CD4-positive, alpha-beta T cell treated with Interleukin-17A for 4 hours (primary cell): ENCODE measurements around the gene ZZZ3.
"Not testable (repeated sequence)": the region's sequence is repeated elsewhere in the genome, so short reads cannot be mapped to it uniquely, and the experiment has no call there.

ENCODE experiments used
- DNase-seq: peaks from one replicate; pipeline ENCODE4 v3.0.0-alpha.2; 2020; ENCODE audit warnings: mixed read lengths

Gene ZZZ3

DNA sequence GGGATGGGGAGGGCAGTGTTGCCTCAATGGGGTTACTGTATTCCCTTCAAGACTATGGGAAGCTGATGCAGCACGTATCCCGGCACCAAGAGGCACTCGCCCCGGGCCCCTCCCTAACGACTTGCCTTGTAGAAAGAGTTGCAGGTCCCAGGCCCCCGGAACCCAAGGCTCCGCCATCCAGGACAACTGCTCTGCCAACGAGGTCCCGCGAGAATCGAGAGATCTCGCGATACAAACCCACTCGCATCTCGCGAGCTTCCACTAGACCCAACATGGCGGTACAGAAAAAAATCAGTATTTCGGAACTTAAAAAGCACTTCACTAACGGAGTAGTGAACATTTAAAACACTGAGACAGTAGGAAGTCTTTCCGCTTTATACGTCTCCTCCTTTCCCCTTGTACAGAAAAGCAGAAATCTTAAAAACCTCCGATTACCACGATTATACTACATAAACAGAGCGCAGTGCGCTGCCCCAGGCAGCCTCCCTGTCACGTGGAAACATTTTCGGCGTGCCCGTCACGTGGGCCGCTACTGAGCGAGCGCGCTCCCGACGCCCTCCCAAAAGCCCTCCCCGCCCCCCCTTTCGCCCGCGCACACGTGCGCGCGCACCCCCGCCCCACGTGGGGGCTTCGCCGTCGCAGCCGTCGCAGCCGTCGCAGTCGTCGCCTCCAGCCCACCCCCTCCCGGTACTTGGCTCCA is at the start of gene ZZZ3:
Gene ZZZ3, minus strand, starts transcription at position 199 of the 700 bp plus-strand sequence. CDS start 49,304 bp downstream, outside the sequence.
- peak; percentile 92 for DNase-seq

DNA sequence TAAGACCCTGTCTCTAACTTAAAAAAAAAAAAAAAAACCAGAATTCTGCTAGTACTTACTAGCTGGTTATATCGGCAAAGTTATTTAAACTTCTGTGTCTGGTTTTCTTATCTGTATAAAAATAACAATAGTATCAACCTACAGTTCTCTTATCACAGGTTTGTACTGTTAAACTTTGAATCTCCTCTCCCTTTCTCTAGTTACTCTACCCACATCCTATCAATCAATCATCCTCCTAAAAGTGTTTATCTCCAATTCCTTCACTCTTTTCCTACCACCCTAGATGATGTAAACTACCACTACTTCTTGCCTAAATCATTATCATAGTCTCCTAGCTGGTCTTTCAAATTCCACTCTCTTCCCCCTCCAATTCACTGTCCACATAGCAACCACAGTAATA is 49.6 kb upstream of the ZZZ3 start:
- DNase-seq, result no peak

DNA sequence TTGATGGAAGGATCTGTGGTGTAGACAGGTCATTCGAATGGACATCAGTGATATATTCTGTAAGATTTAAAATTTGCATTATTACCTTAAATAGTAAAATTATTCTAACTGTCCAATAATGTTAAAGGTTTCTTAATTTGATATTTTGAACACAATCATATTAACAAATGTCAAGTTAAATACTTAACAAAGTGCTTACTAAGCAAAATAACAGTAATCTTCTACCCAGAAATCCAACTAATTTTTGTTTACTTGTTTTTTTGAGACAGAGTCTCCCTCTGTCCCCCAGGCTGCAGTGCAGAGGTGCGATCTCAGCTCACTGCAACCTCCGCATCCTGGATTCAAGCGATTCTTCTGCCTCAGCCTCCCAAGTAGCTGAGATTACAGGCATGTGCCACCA is 43.2 kb upstream of the ZZZ3 start:
- no peak for DNase-seq

DNA sequence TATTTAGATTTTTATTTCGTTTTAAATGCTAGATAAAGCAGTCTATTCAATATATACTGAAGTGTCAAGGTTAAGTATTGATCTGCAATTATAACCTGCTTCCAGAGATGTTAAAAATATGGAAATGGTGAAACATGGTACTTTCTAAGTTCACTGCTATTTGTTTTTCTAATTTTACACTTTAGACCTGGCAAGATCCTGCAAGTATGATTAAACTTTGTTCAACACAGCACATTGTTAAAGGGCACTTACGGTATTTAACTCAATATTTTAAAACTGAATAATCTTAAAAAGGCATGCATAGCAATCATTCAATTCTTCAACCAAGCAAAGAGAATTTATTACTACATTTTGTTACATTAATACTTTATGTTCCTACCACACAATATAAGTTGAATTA is 35.7 kb upstream of the ZZZ3 start:
- no peak for DNase-seq

DNA sequence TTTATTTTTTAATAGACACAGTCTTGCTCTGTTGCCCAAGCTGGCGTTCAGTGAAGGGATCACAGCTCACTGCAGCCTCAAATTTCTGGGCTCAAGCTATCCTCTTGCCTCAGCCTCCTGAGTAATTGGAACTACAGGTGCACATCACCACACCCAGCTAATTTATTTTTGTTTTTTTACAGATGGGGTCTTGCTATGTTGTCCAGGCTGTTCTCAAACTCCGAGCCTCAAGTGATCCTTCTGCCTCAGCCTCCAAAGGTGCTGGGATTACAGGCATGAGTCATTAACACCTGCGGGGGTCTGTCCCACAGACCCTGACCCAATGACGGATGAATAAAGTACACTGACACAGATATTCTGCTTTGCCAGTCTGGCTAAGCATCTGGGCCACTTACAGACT is 33.6 kb upstream of the ZZZ3 start:
- no peak for DNase-seq

DNA sequence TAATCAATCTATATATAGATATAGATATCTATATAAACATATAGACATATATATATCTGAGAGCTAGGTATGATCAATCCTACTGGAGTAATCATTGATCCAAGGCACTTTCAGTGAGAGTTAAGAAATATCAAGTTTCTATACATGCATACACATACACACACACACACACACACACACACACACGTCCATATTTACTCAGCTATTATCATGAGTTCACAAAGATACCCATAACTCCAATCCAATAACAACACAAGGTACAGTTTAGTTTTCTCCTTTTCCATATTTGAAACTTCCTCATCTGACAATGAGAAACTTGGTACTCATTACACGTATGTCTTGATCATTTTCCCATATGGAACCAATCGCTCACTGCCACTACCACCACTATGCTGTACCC is 27.3 kb upstream of the ZZZ3 start:
- no peak for DNase-seq

DNA sequence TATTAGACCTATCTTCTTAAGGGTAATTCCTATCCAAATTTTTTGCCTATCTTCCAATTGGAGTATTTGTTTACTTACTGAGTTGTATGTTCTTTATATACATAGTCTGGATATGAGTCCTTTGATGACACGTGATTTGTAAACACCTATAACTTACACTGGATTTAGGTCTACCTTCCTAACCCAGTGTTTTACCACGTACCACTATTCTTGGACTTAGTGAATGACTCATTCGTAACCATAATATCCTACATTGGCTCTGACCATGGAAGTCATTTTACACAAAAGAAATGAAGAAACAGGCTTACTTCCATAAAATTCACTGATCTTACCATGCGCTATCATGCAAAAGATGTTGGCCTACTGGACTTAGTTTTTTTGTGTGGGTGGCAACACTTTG is 23.9 kb upstream of the ZZZ3 start:
- no peak for DNase-seq

DNA sequence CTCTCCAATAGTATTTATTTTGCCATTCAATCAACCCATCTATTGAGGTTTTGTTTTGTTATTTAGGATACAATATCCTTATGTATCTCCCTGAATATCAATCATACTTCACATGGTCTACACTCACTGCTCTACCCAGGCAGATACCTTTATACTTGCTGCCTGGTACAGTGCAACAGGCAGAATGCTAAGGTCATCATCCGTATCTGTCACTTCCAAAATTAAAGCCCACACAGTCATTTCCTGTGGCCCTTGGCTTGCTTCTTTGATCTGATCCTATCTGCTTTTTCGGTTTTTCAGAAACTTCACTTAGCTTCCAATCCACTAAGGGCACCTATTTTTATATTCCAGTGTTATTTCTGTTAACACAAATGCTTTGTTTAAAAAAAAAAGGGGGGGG is 22.3 kb upstream of the ZZZ3 start:
- DNase-seq, result no peak

DNA sequence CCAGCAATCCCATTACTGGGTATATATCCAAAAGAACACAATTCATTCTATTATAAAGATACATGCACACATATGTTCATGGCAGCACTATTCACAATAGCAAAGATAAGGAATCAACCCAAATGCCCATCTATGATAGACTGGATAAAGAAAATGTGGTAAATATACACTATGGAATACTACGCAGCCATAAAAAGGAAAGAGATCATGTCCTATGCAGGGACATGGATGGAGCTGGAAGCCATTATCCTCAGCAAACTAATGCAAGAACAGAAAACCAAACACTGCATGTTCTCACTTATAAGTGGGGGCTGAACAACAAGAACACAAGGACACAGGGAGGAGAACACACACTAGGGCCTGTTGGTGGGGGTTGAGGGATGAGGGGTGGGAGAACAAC is 17.2 kb upstream of the ZZZ3 start:
- DNase-seq, result not testable (repeated sequence)

DNA sequence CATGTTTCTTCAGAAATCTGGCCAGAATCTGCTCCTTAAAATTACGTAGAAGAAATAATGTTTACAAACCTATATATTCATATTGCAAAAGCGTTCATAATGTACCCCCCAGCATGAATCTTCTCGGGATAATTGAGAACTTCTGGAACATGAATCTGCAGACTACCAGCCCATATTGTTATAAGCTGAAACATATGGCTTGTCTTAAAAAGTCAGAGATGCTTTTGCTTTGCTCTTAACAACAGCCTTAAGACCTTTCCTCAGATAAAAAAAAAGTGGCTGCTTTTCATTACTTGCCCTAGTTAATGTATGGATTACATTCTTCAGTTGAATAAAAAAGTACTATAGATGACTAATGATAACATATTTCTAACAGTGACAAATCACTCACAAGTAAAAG is 15.0 kb upstream of the ZZZ3 start:
- no peak for DNase-seq

DNA sequence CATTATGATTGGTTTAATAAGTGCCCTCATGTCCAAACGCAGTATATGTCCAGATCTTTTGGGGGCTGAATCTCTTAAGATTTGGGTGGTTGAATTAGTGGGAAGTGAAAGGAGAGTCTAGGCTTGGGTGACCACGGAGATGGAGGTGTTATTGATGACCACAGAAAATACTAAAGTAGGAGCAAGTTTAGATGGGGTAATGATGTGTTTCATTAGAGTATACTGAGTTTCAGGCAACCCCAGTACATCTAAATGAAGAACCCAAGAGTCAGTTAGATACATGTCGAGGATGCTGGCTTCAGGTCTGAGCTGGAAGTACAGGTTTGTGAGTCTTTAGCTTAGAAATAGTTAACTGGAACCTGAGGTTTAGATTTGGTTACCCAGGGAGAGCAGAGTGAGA is 6.5 kb upstream of the ZZZ3 start:
- DNase-seq, result no peak

DNA sequence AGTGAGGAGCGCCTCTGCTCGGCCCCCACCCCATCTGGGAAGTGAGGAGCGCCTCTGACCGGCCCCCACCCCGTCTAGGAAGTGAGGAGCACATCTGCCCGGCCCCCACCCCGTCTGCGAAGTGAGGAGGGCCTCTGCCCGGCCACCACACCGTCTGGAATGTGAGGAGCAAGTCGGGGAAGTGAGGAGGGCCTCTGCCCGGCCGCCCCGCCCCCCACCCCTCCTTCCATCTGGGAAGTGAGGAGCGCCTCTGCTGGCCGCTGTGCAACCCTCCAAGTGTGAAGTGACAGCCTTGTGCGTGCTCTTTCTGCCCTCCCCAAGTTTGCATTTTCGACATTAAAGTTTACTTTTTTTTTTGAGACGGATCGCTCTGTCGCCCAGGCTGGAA is 5.1 kb upstream of the ZZZ3 start:
- peak; percentile 38 for DNase-seq

DNA sequence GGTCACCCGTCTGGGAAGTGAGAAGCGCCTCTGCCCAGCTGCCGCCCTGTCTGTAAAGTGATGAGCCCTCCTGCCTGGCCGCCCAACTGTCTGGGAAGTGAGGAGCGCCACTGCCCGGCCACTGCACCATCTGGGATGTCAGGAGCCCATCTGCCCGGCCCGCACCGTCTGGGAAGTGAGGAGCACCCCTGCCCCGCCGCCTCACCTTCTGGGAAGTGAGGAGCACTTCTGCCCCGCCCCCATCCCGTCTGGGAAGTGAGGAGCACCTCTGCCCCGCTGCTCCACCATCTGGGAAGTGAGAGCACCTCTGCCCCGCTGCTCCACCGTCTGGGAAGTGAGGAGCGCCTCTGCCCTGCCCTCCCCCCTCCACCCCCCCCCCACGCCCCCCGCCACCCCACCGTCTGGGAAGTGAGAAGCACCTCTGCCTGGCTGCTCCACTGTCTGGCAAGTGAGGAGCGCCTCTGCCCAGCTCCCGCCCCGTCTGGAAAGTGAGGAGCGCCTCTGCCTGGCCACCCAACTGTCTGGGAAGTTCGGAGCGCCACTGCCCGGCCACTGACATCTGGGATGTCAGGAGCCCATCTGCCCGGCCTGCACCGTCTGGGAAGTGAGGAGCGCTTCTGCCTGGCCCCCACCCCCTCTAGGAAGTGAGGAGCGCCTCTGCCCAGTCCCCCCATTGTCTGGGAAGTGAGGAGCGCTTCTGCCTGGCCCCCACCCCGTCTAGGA is 4.5 kb upstream of the ZZZ3 start:
- no peak for DNase-seq

DNA sequence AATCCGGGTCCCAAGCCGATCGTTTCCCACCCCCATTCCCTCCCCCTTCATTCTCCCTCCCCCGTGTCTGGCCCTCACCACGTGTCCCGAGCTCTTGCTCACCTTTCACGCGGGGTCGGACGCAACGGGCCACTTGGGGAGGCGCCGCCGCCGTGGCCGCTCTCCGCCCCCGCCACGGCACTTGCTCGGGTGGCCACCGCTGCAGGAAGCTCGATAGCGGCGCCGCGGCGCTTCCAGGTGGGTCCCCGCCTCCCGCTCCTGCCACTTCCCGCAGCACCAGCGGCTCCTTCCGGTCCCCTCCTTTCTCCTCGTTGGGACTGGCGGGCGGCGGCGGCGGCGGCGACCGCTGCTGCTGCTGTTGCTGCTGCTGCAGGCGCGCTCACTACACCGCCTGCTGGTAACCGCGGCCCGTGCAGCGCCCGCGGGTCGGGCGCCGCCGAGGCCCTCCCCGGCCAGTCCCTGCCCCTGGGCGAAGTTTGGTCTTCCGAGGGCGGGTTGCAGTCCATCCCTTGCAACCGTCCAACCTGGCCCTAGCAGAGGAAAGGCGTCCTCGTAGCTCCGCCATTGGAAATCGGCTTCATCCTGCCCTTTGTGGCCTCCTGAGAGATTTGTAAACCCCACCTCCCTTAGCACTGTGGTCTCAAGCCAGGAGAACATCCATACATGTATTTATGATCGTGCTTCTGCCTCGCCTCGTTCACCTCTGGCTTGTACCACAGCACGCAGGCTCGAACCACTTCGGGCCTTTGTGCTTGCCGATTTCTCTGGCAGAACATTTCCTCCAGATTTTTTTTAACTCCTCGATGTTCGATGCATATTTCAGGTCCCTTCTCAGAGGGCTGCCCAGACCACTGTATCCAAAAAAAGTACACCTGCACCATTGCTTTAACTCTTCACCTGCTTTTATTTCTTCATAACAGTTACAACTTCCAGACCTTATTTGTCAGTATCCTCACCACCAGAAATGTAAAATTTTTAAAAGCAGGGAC is 996 bp upstream of the ZZZ3 start:
- DNase-seq, result peak; percentile 93

DNA sequence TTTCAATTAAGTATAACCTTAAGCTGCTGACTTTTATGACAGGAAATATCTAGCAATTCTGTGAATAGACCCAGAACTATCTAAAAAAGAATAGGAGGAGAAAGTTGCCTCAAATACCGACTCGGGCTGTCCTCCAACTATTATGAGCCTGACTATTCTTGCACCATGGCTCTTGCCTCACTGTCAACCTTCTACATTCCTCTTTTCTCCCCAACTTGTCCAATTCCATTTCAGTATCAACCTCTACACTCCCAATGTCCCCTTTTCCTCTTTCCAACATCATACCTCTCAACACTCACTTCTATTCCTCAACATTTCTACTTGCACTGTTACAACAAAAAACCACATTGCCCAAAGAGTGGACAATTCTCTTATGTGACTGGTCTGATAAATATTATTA is 2.3 kb downstream of the ZZZ3 start:
- DNase-seq, result no peak

DNA sequence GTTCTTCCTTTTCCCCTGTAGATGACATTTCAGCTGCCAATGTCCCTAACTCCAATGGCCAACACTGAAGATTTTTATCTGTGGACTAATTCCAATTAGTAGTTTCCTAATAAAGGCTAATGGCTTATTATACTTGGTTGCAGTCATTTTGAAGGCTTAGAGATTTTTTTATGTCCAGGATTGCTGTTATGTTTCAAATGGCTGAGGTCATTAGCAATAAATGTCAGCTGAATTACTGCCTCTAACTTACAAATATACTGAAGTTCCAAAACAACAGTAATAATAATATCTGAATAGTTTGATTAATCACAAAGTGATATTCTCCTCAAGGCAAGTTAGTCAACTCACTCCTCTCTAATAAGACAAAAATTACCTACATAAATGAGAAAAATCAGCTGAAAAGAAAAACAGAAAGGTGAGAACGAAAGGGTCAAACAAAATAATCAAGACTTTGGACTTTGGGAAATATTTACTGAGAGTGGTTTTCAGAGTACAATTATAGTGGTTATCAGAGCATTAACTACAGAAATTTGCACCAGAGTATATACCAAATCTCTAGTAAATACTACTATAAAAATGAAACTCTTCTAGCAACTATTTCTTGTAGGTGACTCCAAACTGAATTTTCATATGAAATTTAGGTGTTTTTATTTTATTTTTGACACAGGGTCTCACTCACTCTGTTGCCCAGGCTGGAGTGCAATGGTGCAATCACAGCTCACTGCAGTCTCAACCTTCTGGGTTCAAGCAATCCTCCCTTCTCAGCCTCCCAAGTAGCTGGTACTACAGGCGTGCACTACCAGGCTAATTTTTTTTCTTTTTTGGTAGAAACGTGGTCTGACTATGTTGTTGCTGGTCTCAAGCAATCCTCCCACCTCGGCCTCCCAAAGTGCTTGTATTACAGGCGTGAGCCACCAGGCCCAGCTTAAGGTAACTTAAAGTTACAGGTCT is 3.5 kb downstream of the ZZZ3 start:
- no peak for DNase-seq

DNA sequence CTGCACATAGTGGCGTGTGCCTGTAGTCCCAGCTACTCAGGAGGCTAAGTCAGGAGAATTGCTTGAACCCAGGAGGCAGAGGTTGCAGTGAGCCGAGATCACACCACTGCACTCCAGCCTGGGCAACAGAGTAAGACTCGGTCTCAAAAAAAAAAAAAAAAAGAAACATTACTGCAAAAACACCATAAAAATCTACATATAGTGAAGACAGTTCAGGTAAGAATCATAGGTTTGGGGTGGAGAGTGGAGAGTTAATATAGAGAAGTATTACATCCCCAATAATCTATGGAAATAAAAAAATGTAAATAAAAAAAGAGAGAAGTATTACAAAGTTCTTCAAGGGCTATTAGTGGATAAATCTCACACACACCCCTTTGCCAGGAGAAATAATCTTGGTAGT is 7.7 kb downstream of the ZZZ3 start:
- DNase-seq, result not testable (repeated sequence)

DNA sequence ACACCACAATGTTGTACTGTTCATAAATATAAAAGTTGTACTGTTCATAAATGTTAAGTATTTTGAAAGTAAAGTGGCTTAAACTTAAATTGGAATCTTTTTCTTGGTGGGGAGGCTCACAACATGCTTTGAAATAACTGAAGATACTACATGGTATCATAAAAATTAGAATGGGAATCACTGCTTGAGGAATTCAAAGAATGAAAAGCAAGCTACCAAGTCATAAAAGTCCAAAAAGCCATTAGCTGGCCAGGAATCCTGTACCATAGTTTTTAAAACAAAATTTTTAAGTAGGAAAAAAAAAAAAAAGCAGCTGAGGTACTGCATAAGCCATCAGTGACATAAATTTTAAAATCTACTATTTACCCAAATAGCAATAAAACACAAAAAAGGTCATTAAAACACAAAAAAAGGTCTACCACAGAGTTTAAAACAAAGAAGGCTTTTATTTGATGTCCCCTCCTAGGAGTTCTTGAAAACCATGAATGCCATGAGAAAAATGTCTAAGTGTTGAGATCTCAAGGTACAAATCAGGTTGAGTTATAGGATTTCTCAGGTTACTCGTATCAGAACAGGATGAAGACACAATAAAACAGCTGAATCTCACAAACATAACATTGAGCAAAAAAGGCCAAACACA is 8.6 kb downstream of the ZZZ3 start:
- no peak for DNase-seq

DNA sequence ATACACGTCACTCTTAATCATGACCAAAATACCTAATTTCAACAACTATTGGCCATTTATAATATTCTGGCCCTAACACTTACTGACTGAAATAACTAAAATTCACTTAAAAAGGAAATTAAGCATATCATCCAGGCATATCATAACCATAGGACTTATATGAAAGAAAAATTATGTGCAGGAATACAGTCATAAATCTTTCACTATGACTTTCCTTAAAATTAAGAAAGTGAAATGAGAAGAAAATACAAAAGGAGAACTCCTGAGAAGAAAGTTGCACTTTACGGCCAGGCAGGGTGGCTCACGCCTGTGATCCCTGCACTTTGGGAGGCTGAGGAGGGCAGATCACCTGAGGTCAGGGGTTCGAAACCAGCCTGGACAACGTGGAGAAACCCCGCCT is 9.4 kb downstream of the ZZZ3 start:
- DNase-seq, result no peak

DNA sequence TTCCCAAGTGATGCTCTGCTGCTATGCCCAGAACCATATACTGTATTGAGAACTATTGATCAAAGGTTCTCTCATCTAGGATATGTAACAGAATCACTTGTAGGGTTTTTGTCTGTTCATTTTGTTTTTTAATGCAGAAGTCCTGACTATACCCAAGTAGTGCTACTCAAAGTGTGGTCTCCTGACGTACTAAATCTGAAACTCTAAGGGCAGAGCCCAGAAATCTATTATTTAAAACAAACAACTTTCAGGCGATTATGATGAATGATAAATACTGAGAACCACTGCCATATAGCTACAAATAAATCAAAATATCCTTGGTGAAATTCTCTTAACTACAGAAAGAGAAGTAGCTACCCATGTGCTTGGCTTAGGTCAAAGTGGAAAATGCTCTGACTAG is 10.1 kb downstream of the ZZZ3 start:
- no peak for DNase-seq

DNA sequence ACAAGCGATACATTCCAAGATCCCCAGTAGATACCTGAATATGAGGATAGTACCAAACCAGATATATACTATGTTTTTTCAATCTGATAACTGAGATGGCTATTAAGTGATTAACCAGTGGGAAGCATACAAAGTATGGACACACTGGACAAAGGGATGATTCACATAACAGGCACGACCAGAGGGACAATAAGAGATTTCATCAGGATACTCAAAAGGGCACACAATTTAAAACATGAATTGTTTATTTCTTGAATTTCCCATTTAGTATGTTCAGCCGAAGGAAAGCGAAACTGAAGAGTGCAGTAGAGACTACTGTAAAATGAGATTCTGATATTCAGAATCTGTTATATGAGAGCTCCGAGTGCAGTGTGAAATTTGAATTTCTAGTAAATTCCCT is 10.6 kb downstream of the ZZZ3 start:
- no peak for DNase-seq

DNA sequence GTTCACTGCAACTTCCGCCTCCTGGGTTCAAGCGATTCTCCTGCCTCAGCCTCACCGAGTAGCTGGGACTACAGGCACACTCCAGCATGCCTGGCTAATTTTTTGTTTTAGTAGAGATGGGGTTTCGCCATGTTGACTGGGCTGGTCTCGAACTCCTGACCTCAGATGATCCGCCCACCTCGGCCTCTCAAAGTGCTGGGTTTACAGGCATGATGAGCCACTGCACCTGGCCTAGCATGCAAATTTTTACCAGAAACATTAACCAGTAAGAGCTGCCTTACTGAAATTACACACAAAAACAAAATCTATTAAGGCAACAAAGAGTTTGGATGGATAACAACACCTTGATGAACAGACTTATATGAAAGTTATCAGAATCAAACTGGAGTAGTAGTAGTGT is 12.1 kb downstream of the ZZZ3 start:
- no peak for DNase-seq
